Measurements from ENCODE around the gene UBAC2.

DNA sequence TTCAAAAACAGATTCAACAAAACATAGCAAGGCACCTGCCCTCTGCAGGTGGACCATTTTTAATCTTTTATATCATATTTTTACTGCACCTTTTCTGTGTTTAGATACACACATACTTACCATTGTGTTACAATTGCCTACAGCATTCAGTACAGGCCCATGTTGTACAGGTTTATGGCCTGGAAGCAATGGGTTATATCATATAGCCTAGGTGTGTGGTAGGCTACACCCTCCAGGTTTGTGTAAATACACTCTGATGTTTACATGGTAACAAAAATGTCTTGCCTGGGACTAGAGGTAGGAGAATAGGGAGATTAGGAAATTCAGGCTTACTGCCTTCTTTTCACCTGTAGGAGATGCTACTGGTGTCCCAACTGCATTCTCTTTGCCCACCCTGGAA, 8.2 kb upstream of the UBAC2 start:
- no peak for TF ChIP-seq EZH2 (IDR thresholded peaks at IDR 0.05; ENCODE audit: borderline replicate concordance)
- TF ChIP-seq, protein P1, sequence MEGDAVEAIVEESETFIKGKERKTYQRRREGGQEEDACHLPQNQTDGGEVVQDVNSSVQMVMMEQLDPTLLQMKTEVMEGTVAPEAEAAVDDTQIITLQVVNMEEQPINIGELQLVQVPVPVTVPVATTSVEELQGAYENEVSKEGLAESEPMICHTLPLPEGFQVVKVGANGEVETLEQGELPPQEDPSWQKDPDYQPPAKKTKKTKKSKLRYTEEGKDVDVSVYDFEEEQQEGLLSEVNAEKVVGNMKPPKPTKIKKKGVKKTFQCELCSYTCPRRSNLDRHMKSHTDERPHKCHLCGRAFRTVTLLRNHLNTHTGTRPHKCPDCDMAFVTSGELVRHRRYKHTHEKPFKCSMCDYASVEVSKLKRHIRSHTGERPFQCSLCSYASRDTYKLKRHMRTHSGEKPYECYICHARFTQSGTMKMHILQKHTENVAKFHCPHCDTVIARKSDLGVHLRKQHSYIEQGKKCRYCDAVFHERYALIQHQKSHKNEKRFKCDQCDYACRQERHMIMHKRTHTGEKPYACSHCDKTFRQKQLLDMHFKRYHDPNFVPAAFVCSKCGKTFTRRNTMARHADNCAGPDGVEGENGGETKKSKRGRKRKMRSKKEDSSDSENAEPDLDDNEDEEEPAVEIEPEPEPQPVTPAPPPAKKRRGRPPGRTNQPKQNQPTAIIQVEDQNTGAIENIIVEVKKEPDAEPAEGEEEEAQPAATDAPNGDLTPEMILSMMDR (IDR thresholded peaks at IDR 0.05; ENCODE audit: poor library complexity), result no peak

Measured in hepatocyte (in vitro differentiated cells).